Dermis blood vessel endothelial cell (primary cell): ENCODE results near the gene AMOTL2. TPM values are rescaled to one million over a fixed set of nuclear protein-coding genes. Genes with fewer than 3 reads are reported as not detected.

Experiments used
- DNase-seq: peaks from one replicate; pipeline ENCODE4 v3.0.0; 2010
- total RNA-seq: library from RNA; depleted of rRNA; stranded (reverse); fragments of >200 nt; gene quantifications from 2 replicates; pipeline ENCODE4 v1.2.3, GENCODE V29; 2014

AMOTL2 gene
- total RNA-seq, 1 donor from 2014 or later, result 130 TPM

DNA sequence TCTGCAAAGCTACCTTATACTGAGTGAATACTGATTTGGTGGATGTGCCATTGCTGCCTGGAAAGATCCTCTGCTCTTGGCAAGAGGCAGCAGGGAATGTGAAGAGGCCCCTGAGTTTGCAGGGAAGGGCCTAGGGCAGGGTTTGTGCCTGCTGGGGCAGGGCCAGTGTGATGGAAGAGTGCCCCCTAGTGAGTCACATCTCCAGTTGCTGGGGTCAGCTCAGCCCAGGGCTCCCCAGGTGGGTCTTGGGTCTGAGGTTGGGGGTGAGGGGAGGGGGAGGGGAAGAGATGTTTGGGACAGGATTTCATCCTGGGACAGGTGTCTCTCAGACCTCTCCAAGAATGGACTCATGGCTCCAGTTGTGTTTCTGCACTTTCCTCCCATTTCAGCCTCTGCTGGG lies 4.1 kb upstream of the AMOTL2 start:
- DNase-seq, result peak; percentile 70

DNA sequence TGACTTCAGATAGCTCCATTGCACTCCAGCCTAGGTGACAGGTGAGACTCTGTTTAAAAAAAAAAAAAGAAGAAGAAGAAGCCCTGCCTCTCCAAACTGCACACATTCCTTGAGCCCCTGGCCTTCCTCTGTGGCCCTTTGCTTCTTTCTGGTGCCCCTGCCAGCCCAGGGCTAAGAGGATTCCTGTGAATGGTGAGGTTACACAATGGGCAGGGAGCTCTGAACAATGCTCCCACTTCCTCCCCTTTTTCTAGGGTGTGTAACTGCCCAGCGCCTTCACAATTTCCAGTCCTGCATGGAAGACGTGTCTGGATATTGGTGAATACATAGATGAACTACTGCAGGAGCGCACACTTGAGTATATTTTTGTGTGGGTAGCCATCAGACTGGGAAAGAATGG lies 3.6 kb upstream of the AMOTL2 start:
- peak; percentile 57 for DNase-seq

DNA sequence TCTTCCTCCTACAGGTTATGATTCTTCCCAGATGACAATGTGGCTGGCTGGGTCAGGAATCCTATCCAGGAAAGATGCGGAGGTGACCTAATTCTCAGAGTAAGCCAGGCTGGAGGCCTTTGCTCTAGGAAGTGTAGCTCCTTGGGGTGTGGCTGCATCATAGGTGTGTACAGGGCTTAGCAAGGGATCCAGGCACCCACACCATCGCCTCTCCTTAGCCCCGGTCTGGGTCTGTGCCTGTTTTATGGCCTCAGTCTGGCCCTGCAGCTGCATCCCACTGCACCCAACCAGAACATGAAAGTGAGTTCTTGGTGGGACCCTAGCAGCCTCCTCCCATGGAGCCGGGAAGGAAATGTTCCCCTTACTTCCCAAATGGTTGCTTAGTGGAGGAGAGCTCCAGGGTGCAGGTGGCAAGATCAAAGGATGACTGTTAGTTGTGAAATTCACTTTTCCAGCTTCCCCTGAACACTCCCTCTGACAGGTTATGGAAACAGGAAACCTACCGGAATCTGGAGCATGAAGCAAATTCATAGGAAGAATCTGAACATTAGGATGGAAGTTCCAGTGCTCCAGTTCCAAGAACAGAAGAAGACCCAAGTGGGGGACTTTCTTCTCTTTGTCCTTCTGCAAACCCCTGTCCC lies 2.7 kb upstream of the AMOTL2 start:
- DNase-seq, result no peak

DNA sequence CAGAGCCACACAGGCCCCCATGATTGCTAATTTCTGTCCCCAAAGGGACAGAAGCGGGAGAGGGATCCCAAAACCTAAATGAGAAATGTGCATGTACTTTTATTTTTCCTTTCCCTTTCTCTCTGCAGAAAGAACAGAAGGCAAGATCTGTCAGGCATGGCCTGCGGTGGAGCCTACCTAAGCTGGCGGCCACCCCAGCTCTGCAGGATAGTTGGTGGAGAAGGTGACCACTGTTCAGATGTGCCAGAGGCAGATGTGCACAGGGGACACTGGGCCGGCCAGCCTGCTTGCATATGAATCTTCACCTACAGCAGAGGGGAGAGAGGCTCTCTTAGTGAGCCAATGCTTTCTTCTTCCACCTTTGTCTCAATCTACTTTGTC lies 2.1 kb upstream of the AMOTL2 start:
- DNase-seq, result no peak

DNA sequence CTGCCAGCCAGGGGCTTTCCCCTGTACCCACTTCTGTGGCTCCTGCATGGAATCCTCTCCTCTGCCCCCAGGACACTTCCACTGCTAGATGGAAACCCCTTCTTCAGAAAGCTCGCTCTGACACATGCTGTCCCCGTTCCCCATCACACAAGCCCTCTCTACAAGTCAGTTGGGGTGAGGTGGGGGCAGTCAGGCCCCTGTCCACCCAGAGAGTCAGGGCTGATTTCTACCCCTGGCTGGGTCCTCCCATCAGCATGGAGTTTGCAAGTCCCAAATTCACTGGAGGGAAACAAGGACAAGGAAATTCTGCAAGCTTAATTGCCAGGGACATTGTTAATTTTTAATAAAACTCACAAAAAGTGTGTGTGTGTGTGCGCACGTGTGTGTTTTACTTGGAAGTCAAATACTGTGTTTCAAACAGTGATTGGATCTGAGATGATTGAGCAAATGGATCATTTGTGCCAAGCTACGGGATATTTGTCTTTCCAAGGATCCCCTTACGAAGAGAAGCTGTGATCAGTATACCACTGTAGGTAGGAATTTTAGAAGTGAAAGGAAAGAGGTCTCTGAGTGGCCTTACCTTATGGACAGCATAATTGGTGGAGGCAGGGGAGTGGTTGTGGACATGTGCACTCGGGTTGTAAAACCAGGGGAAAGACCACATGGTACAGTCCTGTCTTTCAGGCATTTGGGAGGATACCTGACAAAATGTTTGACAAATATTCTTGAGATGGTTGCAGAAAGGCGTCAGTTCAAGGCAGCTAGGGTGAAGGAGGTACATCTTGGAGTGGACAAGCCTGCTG lies 1.5 kb upstream of the AMOTL2 start:
- DNase-seq, result no peak

DNA sequence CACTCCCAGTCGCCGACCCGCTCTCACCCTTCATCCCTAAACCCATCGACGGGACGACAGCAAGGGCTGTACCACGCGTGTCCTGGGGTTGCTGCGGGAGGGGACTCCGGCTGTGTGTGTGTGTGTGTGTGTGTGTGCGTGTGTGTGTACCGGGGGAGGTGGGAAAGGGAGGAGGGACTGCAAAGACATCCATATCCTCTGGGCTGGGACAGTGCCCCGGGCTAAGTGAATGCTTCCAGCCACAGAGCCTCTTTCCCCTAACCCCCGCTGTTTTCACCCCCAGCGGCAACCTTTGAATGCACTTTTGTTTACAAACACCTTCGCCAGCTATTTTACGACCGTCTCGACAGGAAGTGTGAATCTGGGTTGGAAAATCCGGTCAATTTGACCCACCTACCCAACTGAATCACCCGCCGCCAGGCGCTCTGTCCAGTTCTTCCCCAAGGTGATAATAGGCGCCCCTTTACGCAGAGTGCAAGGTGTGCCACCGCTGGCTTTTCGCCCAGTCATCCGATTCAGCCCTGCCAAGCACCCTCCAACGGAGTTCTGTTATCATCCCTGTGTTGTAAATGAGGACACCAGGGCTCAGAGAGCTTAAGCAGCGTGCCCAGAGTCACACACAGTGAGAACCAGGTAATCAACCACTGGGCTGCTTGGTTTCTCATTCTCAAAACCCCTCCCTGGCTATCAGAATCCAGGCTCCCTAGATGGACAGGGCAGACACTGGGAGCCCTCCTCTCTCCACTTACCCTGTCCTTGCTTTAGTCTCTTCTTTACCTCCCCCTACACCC lies 739 bp upstream of the AMOTL2 start:
- no peak for DNase-seq

DNA sequence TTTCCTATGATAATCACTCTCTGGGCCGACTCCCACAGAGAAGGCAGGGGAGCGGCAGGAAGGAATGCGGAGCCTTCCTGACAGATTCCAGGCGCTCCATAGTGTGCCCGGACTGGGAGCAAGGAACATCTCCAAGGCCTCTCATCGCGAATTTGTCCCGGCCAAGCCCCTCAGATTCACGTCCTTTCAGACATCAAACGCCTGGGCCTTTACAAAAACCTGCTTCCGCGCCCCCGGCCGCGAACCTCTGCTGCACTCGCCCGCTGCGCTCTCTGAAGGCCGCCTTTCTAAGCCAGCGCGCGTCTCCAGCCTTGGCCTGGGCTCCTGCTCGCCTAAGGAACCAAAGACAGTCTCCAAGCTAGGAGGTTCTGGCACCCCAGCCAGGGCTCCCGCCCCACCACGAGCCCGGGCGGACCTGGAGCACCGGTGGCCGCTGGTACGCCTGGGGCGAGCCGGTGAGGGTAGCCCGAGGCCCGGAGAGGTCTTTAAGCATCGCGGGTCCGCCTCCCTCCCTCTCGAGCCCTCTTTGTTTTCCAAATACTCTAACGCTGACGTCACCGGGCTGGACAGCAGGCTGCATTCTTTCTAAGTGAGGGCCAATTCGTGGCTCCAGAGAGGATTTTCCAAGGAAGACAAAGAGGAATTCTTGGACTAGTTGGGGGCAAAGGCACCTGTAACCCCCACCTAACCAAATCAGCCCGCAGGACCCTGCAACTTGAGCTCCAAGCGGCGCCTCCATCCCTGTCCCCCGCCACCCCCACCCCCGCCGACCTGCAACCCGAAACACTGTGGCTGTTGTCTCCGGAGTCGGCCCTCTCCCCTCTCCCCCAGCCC lies 759 bp downstream of the AMOTL2 start:
- DNase-seq, result peak; percentile 92

DNA sequence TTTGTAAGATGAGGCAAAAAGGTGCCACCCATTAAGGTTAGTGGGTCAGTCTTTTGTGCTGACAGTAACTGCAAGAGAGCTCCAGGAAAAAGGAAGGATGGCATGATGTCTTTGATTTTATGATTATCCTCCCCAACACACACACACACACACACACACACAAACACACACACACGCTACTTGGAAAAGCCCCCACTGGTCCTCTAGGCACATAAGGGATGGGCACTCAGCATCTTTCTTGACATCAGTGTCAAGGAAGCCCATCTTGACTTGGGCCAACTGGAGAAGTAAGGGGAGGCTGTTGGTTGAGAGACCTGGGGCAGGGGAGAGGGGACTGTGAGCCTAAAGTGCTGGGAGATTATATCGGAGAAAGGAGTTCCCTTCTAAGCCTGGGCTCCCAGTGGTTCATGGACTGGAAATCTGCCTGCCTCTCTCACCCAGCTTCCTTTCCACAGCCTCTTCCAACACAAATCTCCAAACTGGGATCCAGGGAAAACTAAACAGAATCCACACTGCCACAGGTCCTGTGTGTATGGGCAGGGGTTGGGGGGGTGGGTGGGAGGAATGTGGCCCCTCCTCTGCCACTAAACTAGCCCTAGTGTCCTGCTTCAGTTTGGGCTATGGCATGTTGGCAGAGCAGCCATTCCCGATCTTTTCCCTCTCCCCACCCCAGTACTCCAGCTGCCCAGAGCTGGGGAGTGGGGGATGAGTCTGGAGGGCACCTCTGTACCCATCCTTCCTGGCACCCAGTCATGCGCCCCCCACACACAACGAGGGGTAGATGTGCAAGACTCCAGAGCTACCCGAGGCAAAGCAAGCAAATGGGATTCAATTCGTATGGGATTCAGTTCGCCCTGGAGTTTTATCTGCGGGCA lies 1.6 kb downstream of the AMOTL2 start:
- no peak for DNase-seq

DNA sequence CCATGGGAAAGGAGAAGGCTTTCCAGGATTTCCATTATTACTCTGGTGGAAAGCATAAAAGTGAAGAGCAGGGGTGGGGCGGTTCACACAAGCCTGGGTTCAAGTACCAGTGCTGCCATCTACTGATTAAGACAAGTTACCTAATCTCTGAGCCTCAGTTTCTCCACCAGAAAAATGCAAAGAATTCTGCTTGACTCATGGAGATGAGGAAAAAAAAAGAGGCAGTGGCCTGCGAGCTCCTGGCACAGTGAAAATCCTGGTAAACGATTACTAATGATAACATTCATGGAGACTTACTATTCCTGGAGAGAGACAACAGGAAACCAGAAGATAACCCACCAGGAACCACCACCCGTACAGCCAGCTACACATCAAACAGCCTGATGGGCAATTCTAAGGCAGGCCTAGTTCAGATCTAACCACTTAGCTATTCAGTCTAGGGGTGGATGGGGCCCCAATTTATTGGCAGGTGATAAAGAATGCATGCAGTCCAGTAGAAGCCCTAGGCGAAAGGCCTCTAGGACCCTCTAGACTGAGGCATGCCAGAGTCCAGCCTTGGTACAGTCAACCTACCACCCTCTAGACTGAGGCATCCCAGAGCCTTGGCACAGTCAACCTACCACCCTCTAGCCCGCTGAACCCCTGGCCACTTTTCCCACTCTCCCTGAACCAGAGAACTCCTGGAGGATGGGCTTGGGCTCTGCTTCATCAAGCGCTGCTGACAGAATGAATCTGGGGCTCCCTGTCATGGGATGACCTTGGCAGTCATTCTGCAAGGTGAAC lies 2.5 kb downstream of the AMOTL2 start:
- DNase-seq, result no peak

DNA sequence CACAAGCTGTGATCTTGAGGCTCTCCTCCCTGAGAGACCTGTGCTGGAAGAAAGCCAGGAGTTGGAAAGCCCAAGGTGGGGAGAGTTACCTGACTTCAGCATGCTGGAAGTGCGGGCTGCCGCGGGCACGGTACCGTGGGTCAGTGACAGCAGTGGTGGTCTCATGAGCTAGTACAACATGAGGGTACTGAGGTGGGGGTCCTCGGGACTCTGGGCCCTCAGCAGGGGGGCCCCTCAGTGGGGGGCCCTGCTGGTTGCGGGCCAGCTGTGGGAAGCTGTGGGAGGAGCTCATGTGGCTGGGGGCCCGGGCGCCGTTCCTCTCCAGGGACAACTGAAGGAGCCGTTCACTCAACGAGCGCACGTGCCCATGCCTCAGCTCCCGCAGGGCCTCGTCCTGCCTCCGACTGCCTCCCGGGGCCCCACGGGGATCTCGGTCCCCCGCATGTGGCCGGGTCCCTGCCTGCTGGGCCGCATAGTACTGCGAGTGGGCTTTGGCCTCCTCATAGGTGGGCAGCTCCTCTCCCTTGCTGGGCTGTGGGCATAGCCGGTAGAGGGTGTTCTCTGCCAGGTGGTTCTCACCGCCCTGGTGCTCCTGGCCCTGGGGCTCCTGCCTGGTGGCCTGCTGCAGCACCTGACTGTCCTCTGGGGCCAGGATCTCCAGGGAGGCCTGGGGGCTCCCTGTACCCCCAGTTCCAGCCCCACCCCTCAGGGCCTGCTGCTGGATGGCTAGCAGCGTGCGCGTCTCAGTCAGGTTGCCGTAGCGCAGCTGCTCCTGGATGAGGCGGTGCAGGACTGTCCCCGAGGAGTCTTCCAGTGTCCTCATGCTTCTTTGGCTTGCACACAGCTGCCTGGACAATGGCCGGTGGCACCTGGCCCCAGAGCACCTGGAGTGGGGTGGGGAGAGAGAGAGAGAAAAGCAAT lies 3.4 kb downstream of the AMOTL2 start:
- no peak for DNase-seq

DNA sequence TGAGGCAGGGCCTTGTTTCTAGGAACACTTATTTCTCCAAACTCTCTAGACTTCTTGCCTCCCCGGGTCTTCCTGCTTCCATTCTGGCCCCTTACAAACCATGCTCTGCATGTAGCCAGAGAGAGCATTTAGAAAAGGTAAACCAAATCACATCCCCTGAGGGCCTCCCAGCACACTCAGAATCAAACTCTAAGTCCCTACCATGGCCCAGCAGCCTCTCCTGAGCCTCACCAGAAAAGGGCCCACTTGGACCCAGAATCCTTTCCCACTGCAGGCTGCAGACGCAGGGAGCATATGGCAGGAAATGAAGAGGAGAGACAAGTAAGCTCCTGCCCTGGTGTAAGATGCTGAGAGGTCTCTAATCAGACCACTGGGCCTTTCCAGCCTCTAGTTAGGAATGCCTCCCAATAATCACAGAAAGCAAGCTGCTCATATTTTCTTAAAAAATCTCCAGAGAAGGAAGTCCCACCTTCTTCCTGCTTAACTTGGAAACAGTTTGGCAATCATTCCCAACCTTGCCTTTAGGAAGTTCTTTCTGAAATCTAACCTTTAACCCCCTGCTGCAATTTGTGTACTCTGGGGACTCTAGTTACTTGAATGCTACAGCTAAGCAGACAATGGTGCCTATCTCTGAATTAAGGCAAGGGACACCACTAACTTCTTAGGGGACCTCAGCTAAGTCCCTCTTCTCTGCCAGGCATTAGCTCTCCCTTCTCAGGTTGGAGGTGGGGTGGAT lies 4.2 kb downstream of the AMOTL2 start:
- peak; percentile 57 for DNase-seq

DNA sequence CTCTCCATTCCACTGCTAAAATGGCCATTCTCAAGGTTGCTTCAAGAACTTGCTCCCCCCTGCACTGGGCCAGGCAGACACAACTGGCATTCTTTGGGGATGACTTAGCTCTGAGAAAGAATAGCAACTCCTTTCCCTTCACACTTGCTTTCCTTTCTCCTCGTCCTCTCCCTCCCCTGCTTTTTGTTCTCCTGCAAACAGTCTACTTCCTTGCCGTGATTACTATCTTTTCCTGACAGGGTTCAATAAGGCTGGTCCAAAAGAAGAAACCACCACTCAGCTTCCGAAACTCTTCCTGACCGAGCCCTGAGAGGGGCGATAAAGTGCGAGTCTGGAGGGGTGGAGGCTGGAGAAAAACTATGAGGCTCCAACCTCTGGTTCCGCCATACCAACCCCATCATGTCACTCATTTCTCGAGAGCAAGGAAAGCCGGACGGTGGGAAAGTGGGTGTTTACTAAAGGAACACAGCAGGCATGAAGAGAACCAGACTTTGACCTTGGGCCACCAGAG lies 5.0 kb downstream of the AMOTL2 start:
- peak; percentile 94 for DNase-seq

DNA sequence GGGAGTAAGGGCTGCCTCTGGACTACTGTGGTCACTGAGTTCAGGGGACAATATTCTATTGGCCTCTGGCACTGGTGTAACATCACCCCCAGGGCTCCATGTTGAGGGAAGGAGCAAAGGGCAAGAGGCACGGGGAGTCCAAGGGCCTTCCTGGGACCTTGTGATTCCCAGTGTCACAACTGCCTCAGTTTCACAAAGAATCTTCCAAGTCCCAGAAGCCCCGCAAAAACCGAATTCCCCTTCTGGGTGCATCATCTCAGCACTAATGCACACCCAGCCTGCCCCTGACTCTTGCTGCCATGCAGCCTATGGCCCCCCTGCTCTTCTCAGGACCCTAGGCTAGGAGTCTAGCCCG lies 5.5 kb downstream of the AMOTL2 start:
- DNase-seq, result no peak

DNA sequence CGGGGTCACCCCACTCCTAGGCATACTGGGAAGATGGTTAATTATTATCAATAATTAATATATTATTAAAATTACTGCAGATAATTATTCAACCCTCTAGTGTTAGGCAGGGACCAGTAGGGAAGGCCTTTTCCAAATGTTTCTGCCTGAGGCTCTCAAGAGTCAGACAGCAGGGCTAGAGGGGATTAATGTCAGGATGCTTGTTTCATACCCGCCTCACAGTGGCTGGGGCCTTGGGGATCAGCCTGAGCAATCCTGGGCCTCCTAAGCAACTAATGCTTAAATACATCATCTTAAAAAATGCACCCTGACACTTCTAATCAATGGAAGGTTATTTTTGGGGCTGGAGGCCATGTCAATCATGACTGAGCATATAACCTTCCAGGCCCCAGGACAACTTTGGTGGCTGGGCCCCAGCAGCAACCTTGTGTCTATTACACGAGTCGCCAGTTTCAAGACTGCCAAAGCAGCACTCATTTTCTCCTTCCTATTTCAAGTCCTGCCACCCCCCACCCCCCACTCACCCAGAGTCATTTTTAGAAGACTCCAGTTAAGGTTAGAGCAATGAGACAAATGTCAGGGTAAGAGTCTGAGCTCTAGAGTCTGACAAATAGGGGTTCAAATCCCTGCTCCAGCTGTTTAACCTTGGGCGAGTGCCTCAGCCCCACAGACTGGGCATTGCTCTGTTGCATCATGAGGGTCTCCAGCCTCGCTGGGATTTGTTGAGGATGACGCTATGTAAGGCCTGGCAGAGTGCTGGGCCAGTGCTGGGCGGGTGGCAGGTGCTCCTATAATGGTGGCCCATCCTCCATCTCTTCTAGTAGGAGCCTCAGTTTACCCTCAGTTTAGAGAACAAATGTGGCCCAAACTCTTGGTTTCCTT lies 6.1 kb downstream of the AMOTL2 start:
- DNase-seq, result no peak

DNA sequence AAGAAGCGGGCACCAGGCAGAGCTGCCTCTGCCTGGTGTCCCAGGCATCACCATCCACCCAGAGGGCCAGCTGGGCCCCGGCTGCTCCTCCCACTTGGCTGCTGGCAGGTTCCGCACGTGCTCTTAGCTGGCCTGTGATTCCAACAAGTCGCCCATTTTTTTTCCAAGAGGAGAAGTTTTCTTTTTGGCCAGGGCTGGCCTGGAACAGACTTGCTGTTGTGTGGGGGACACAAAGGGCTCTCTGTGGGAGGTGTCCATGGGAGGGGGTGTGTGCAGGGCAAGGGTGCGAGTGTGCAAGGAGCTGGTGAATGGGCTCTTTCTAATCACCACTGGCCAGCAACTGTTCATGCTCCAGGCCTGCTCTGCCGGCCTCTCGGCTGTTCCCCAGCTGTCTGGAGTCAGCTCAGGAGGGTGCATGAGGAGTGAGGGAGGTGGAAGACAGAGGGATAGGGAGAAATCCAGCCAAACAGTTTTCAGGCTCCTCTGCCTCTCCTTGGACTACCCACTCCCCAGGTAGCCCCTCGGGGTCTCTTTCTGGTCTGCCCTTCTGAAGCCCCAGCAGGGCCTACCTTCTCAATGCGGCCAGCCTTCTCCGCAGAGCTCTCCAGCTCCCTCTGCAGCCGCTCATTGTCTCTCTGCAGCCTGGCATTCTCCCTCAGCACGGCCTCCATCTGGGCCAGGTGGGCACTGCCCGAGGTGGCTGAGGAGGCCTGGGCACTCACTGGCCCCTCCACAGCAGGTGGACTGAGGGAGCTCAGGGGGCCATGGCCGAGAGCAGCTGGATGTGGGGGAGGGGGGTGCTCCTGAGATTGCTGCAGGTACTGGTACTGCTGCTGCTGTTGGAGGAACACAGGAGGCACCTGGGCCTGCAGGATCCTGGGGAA lies 7.1 kb downstream of the AMOTL2 start:
- DNase-seq, result no peak

DNA sequence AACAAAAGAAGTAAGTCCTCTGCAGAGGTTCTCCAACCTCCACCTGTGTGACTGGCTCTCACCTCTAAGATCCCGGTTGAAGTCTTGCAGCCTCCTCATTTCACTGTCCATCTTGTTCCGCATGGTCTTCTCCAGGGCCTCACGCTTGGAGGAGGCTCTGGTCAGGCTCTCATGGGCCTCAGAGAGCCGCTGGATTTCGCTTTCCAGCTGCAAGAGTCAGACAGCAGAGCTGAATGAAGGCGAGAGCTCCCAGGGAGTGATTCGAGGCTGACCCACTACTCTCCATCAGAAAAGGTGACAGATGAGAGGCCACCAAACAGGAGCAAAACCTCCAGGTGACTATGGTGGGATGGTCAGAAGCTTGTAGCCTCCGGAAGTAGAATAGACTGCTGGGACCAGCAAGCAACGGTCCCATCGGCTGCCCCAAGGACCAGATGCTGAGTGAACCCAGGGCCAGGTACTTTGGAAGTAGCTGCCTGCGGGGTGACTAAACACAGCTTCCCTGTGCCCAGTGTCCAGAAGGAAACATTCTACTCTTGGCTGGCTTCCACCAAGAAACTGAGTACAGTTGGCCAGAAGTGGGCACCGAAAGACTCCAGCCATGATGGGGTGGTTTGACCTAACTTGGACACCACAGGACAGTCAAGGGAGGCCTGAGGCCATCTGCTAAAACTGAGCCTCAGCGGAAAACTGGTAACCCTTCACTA lies 7.9 kb downstream of the AMOTL2 start:
- no peak for DNase-seq
